Measurements from ENCODE around the gene ACVR2B. TPM values are rescaled to one million over a fixed set of nuclear protein-coding genes. Genes with fewer than 3 reads are reported as not detected.

Gene ACVR2B
- total RNA-seq, 1 experiment from 2014 or later: 3.0 TPM

DNA sequence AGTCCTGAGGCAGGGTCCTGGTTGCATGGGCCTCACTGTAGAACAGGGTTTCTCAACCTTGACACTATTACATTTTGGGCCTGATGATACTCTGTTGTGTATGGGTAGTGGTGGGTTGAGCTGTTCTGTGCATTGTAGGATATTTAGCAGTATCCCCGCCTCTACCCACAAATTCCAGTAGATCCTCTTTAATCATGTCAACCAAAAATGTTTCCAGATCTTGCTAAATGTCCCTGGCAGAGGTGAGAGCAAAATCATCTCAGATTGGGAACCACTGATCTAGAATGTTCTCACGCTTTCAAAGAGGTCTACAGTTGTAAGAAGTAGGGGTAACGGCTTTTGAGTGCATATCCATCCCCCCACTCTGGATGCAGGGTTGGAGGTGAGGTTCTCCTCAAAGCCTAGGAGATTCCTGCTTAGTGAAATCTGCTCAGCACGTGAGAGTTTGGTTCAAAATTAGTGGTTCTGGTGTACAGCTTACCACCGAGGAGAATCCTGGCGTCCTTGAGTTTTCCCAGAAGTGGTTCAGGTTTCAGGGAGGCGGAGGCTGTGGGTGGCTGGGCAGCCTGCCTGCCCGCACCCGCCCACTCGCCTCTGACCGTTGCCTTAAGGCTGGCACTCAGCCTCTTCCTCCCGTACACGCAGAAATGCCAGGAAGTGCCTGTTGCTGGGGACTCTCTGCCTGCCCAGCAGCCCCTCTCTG lies 5.3 kb downstream of the ACVR2B start:
- peak; percentile 41 for DNase-seq (ENCODE audit: low spot score)

- no peak for DNase-seq (ENCODE audit: low spot score)
Measured at GRCh38 chr3:38459499-38460048, 5.9 kb downstream of the ACVR2B start.

DNA sequence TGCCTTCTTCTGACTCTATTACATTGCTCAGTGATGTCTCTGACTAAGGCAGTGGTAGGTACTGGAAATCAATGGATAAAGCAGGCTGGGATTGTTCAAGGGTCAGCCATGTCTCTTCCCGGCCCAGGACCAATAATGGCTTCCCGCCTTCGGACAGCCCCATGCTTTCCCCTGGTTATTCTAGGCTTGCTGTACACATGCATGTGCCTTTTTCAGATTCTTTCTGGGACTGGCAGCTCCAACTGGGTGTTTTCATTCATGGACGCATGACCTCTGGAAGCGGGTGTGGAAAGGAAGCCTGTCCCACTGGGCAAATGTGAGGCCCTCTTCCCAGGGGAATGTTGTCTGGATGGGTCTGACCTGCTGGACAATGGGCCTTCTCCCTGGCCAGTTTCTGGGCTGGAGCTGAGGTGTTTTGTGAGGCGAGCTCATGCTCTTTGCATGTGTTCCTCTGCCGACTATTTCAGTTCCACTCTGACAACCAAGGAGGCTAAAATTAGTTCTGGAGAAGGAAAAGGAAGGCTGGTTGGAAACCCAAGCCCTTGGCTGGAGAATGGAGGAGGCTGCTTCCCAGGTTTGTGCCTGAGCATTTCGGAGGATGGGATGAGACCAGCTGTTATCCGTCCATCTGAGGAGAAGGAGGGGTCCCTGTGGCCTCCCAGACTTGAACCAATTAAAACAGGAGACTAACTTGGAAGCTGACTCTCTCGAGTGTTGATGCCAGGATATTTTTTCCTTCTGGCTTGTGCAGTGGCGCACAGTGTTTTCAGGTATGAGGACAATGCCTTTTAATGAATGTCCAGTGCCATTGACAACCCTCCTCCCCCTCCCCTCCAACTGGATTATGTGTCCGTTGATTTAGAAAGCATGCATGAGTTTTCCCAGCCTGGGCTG lies 6.9 kb downstream of the ACVR2B start:
- DNase-seq (ENCODE audit: low spot score): no peak

DNA sequence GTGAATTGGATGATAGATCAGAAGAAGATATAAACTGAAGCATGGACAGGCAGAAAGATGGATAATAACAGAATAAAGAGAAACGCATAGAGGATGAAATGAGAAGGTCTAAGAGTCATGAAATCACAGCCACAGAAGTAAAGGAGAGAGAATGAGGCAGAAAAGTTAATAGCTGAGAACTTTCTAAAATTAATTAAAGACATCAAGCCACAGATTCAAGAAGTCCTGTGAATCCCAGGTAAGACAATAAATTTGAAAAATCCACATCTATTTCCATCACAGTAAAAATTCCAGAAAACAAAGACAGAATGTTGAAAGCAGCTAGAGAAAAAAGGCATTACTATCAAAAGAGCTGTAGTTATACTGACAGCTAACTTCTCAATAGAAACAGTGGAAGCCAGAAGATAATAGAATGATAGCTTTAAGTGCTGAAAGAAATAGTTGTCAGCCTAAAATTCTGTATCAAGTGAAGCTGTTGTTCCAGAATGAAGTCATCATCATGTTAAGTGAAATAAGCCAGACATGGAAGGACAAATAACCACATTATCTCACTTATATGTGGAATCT lies 12.0 kb downstream of the ACVR2B start:
- no peak for DNase-seq (ENCODE audit: low spot score)

GRCh38 chr3:38468765-38469164 lies 15.1 kb downstream of the ACVR2B start:
- DNase-seq (ENCODE audit: low spot score): no peak

GRCh38 chr3:38469852-38470251 lies 16.2 kb downstream of the ACVR2B start:
- DNase-seq (ENCODE audit: low spot score): no peak

DNA sequence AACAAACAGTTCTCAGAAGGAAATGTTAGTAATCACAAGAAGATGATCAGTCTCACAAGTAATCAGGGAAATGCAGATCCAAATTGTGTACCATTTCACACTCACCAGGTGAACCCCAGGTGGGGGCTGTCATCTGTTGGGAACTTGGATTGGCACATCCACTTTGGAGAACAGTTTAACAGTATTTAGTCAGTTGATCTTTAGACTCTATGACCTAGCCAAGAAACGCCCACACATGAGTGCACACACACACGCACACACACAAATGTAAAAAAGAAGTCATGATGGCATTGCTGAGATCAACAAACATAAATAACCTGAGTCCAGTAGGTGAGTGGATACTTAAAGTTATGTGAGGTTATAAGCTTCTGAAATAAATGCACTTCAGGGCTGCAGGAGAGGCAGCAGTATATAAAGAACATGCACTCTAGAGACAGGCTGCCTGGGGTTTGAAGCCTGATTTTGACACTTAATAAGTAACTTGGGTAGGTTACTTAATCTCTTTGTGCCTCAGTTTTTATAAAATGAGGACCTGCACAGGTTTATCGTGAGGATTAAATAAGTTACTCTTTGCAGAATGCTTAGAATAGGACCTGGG lies 17.7 kb downstream of the ACVR2B start:
- DNase-seq (ENCODE audit: low spot score): no peak

DNA sequence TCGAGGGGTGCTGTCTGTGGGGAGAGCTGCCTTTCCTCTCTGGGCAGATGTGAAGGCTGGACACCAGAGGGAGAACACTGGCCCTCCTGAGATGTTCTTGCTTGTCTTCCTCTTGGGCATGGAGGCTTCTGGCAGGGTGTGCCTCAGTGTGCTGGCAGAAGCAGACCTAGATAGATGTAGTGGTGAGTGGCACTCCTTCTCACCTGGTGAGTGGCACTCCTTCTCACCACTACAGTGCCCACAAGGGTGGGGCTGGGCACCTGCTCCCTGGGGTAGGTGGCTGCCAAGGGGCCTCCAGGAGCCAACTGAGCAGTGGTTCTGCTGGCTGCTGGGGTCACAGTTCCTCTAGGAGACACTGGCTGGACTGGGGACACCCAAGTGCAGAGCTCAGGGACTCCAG lies 18.7 kb downstream of the ACVR2B start:
- DNase-seq (ENCODE audit: low spot score): no peak

GRCh38 chr3:38473229-38473628 lies 19.5 kb downstream of the ACVR2B start:
- DNase-seq (ENCODE audit: low spot score): no peak

DNA sequence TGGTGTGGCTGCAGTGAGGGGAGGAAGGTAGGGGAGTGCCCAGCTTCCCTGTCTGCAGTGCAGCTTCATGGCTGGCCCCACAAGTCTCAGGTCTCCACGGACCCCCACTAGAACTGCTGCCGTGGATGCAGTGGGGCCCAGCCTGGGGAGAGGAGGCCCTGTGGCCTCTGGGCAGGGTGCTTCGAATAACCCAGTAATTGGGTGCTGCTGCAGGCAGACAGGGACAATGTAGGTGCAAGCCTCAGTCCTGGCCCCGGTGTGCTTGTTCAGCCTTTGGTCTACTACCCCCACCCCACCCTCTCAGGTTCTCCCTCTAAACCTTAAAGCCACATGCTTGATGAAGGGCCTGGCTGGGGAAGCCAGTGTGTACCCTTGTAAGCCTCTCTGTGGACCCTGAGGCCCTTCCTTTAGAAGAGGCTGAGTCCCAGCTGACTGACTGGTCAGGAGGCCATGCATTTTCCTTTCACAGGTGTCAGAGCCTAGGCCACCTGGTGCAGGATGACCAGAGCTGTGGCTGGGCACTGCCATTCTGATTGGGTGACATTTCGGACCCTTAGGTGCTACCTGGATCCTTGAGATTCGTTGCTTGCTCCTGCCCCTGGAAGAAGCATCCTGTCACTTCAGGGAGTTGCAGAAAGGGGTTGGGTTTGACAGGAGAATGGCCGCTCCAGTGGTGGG lies 21.4 kb downstream of the ACVR2B start:
- no peak for DNase-seq (ENCODE audit: low spot score)

DNA sequence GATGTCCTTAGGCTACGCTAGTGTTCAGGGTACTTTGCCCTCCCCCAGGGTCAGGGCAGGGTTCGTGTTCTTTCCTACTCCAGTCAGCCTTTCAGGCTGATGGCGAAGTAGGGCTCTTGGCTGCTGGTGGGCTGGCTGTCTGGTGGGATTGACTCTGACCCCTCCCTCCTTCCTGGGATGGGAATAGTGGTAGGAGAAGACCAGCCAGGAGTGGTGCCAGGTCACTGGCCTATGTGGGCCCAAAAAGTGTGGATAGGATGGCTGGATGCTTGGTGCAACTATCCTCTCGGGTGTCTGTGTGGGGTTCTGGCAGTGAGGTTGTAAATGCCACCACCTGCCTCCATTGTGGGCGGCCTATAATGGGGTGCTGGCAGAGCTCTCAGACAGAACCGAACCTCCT lies 22.0 kb downstream of the ACVR2B start:
- DNase-seq (ENCODE audit: low spot score): no peak

DNA sequence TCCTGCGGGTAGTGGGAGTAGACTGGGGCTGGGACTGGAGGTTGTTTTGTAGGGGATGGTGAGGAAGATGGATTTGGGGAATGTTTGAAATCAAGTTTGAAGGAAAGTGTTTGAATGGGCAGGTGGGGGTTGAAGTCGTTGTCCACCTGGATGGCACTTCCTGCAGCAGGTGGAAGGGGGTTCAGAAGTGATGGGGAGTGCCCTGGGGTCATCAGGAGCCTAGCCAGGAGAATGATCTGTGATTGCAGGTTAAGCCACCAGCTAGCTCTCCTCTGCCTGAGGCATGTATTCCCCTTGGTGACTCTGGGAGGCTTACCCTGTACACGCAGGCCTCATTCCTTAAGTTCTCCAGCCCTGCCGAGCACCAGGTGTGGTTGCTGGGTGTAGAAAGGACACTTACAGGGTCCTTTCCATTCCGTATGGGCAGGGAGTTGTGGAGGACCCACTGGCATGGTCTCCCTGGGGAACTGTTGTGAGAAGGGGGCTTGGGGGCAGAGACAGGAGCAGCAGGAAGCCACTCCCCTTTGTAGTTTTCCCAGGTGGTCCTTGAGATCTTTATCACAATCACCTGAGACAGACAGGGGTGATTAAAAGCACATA lies 22.6 kb downstream of the ACVR2B start:
- DNase-seq (ENCODE audit: low spot score): no peak

GRCh38 chr3:38477057-38477820 lies 23.5 kb downstream of the ACVR2B start:
- no peak for DNase-seq (ENCODE audit: low spot score)

DNA sequence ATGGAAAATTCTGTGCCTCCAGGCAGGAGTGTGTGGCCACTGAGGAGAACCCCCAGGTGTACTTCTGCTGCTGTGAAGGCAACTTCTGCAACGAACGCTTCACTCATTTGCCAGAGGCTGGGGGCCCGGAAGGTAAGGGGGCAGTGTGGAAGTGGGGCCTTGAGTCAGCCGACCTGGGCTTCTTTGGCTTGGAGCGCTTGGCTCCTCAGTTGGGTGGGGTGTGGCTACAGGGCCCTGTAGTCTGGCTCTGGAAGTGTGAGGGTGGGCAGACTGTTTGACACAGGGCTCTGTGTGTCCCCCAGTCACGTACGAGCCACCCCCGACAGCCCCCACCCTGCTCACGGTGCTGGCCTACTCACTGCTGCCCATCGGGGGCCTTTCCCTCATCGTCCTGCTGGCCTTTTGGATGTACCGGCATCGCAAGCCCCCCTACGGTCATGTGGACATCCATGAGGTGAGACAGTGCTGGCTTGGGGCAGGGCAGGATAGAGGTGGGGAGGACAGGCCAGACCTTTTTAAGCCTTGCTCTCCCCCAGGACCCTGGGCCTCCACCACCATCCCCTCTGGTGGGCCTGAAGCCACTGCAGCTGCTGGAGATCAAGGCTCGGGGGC lies 24.3 kb downstream of the ACVR2B start:
- no peak for DNase-seq (ENCODE audit: low spot score)

DNA sequence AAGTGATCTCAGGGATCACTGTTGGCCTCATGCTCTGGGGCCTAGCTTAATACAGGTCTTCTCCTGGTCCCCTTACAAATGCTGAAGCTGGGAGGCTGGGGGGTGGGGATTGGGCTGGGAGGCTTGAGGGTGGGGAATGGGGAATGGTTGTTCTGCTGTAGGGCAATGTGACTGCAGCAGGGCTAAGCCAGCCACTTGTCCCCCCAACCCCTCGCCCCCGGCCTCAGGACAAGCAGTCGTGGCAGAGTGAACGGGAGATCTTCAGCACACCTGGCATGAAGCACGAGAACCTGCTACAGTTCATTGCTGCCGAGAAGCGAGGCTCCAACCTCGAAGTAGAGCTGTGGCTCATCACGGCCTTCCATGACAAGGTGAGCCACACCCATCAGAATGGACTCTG lies 25.2 kb downstream of the ACVR2B start:
- DNase-seq (ENCODE audit: low spot score): no peak

DNA sequence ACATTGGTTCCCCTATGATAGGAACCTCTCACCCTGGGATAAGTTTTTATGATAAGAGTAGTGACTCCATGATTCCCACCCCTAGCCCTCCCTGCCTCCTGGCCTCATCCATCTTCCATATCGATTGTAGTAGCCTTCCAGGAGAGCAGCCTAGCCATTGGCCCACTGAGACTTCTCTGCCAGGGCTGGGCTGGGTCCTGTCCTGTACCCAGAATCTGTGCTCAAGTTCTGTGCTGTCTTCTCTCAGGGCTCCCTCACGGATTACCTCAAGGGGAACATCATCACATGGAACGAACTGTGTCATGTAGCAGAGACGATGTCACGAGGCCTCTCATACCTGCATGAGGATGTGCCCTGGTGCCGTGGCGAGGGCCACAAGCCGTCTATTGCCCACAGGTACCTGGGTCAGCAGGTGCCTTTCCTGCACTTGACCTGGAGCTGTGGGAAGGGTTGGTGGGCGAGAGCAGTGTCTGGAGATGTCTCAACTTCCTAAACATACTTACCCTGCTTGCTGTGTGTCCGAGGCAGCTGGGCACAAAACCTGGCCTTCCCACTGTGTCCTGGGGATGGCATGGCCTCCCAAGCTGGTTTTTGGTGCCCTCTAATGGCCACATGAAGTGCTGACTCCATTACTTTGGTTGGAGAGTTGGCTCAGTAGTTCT lies 25.9 kb downstream of the ACVR2B start:
- peak; percentile 64 for DNase-seq (ENCODE audit: low spot score)

DNA sequence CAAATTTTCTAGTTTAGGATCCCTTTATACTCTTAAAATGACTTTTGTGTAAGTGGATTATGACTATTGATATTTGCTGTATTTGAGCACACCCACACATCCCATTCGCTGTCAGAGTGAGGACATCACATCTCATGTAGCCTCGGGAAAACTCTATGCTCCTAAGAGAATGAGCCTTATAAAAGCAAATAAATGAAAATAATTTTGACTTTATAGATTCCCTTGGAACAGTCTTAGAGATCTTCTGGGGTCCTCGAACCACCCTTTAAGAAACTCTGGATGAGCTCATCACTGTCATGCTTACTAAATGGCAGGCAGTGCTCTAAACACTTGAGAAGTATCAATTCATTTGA lies 26.4 kb downstream of the ACVR2B start:
- no peak for DNase-seq (ENCODE audit: low spot score)

DNA sequence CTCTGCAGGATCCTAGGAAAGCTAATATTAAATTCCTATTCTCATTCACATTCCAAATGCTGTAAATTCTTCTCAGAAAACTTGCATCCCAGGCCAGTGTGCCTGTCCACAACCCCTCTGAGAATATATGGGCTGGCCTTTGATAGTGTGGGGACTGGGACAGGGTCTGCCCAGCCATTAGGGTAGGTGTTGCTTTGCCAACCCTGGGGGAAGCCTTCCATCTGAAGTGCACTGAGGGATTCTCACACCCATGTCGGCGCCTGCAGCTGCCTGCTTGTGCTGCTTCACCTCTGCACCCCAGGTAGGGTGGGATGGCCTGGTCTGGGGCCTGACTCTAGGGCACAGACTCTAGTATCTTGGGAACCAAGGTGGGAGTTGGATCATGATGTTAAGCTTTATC lies 27.2 kb downstream of the ACVR2B start:
- DNase-seq (ENCODE audit: low spot score): no peak

GRCh38 chr3:38482951-38483350 lies 29.3 kb downstream of the ACVR2B start:
- DNase-seq (ENCODE audit: low spot score): no peak
